Measurements from ENCODE around the gene SRBD1.

- TF ChIP-seq, protein P1, sequence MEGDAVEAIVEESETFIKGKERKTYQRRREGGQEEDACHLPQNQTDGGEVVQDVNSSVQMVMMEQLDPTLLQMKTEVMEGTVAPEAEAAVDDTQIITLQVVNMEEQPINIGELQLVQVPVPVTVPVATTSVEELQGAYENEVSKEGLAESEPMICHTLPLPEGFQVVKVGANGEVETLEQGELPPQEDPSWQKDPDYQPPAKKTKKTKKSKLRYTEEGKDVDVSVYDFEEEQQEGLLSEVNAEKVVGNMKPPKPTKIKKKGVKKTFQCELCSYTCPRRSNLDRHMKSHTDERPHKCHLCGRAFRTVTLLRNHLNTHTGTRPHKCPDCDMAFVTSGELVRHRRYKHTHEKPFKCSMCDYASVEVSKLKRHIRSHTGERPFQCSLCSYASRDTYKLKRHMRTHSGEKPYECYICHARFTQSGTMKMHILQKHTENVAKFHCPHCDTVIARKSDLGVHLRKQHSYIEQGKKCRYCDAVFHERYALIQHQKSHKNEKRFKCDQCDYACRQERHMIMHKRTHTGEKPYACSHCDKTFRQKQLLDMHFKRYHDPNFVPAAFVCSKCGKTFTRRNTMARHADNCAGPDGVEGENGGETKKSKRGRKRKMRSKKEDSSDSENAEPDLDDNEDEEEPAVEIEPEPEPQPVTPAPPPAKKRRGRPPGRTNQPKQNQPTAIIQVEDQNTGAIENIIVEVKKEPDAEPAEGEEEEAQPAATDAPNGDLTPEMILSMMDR (IDR thresholded peaks at IDR 0.05; ENCODE audit: low read depth, low read length) = no peak
- no peak for TF ChIP-seq EZH2phosphoT487 (IDR thresholded peaks at IDR 0.05; ENCODE audit: low read depth)
Measured at GRCh38 chr2:45390441-45390840, 220.6 kb downstream of the SRBD1 start.

All from OCI-LY3 (cell line).